Testis (tissue), 2 donors: ENCODE results near the gene TMPRSS13.

Experiments used
- CTCF ChIP-seq, 3 experiments: fragments of 450-650 bp in 2 of 3; fragments of 200-600 bp in 1 of 3; sonication (generic) in 1 of 3; IDR thresholded peaks; one replicate each; pipeline ENCODE4 v1.5.1; 2016 to 2019; ENCODE audit warnings: antibody characterized with exemption in 3 of 3, mild to moderate bottlenecking in 2 of 3, moderate library complexity in 1 of 3
- POLR2A ChIP-seq: fragments of 450-650 bp; IDR thresholded peaks from one replicate; pipeline ENCODE4 v1.6.1; 2017; ENCODE audit warnings: antibody characterized with exemption, mild to moderate bottlenecking, moderate library complexity

GRCh38 chr11:117924631-117925170, 4.5 kb downstream of the TMPRSS13 start:
- TF ChIP-seq CTCF (IDR thresholded peaks at IDR 0.05) = no peak
- TF ChIP-seq POLR2A = no peak
